Activated naive CD8-positive, alpha-beta T cell treated with anti-CD3 and anti-CD28 coated beads for 36 hours (primary cell): ENCODE results near the gene CIDEA. TPM values are rescaled to one million over a fixed set of nuclear protein-coding genes. Genes with fewer than 3 reads are reported as not detected.

ENCODE experiments used
- total RNA-seq, 2 experiments: library from RNA; stranded (reverse); gene quantifications; one replicate each; pipeline ENCODE4 v1.2.3, GENCODE V29; 2021

Gene CIDEA
- total RNA-seq, 2 experiments from 2014 or later, result not detected

Other genes with a start within 250 kb of the CIDEA start
- not detected for gene ANKRD62, start 160.5 kb upstream of the CIDEA start, total RNA-seq
- 10 to 100 TPM; 11.1 to 11.6 TPM for gene TUBB6, start 53.9 kb downstream of the CIDEA start, total RNA-seq
- gene AFG3L2, start 122.9 kb downstream of the CIDEA start, total RNA-seq, result 10 to 100 TPM; 80.4 to 80.7 TPM
- 1 to 10 TPM; 7.4 to 8.2 TPM for gene PRELID3A, start 153.6 kb downstream of the CIDEA start, total RNA-seq